Right kidney (tissue), 1 donor: ENCODE data around the gene NEAT1.

Source experiments
- DNase-seq: peaks from one replicate; pipeline ENCODE4 v3.0.0-alpha.2; 2016

NEAT1 gene

DNA sequence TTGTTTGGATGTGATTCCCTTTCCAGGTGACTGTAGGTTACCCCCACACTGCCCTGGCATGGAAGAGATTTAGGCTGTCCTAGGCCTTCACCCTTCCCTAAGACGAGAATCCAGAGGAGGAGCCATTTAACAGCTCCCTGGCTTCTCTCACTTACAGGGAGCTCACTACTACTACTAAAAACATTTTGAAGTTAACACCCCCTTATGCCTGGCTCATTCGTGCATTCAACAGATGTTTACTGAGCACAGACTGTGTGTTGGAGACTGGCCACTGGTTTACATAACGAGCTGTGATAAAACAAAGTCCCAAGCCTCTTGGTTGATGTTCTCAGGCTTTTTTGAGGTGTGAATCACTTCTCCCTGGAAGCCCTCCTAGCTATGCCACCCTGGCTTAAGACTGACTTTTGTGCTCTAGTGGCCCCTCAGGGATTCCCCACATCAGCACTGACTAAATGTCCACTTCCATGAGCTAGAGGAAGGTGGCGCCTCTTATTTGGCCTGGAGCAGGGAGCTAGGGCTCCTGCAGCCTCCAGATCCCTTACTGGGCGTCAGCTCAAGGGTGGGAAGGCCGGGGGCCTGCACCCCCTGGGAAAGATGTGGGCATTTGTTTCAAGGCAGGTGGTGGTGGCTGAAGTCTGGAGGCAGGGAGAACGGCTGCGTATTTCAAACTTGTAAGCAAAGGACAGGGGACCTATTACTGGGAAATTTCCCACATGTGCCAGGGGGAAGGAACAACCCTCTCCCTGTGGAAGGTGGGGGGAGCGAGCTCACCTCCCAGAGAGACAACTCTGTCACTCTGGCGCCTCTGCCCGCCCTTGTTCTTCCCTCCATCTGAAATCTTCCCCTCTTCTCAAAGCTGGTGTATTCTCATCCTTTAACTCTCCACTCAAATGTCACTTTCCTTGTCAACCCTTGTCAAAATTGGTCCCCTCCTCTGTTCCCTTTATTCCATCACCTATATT is 56.9 kb downstream of the NEAT1 start:
- DNase-seq, result peak; percentile 54

DNA sequence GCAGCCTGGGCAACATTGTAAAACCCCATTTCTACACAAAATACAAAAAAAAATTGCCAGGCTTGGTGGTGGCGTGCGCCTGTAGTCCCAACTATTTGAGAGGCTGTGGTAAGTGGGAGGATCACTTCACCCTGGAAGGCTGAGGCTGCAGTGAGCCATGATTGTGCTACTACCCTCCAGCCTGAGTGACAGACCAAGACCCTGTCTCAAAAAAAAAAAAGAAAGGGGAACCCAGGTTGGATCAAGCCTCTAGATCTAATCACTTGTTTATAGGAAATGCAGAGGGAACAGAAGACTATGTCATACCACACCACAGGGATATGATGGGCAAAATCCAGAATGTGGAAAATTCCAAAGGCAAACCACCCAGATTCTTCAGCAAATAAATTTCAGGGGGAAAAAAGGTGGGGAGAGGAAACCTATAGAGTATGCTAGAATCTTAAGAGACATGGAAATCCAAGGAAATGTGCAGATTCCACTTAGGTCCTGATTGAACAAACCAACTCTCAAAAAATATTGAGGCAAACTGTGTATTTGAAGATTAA is 59.8 kb downstream of the NEAT1 start:
- no peak for DNase-seq

DNA sequence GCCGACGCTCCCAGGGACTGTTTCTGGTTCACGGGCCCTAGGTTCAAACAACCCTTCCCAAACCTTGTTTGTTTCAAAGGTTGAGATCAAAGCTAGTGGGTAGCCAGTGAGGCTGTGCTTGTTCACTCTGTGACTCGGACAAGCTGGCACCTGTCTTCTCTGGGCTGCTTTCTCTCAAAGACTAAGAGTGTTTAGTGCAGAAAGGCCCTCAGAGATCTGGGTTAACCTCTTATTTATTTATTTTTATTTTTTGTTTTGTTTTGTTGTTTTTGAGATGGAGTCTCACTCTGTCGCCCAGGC is 63.3 kb downstream of the NEAT1 start:
- no peak for DNase-seq

DNA sequence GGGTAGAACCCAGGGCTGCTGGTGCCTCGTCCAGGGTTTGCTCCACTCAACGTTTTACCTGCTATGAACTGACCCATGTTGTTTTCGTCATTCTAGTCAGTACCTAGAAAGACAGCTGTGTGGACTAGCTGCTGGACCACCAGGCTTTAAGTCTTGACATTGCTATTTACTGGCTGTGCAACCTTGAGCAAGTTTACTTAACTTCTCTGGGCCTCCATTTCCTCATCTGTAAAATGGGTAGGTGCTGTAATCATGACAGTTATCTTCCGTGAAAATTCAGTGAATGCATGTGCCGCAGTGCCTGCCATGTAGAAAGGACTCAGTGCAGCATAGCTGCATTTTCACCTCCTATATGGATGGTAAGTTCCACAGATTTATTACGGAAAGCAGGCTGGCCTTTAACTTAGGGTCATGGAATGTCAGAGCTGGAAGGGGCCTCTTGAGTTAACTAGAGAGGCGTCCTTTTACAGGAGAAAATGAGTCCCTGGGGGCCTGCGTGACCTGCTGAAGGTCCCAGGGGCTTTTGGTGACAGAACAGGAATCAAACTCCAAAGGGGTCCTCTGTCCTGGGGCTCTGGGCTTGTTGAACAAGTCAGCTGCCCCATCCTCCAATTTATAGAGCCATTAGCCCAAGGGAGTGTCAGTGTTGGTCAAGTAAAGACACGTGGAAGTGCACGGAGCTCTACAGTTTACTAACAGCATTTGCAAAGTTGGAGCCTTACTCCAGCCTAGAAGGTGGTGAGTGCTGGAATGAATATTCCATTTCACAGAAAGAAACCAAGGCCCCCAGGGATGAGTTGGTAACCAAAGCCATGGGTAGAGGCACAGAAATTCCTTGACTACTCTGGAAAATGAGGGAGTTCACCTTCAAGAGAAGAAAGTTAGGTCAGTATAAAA is 64.2 kb downstream of the NEAT1 start:
- DNase-seq, result no peak

DNA sequence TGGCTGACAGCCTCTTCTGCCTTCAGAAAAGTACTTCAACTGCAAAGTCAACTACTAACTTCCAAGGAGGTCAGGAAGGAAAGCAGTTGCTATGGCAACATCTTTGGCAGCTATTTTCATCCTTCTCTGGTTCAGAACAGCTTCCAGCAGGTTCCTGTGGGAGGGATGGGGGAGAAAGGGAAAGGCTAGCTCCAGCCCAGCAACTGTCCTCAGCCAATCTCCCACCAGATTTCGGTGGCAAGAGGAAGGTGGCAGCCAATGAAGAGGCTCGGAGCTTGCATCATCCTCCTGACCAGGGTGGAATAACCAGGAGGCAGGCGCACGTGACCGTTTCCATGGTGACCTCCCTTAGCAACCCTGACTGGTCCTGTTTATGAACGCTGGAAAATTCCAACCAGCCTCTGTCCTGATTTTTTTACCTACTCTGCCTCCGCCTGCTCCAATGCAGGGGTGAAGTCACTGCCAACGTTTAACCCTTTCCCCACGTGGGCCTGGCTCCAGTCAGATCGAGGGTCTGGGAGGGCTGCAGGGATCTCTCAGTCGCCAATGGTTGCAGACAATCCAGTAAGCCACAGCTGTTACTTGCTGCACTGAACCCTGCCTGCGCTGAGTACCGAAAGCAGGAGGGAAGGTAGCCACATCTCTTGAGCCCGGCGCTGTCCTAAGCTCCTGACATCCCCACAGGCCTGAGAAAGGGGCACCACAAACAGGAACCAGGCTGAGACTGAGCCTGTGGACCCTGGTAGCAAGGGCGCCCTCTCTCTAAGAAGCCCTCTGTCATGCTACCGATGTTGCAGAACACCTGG is 65.1 kb downstream of the NEAT1 start:
- peak; percentile 86 for DNase-seq

DNA sequence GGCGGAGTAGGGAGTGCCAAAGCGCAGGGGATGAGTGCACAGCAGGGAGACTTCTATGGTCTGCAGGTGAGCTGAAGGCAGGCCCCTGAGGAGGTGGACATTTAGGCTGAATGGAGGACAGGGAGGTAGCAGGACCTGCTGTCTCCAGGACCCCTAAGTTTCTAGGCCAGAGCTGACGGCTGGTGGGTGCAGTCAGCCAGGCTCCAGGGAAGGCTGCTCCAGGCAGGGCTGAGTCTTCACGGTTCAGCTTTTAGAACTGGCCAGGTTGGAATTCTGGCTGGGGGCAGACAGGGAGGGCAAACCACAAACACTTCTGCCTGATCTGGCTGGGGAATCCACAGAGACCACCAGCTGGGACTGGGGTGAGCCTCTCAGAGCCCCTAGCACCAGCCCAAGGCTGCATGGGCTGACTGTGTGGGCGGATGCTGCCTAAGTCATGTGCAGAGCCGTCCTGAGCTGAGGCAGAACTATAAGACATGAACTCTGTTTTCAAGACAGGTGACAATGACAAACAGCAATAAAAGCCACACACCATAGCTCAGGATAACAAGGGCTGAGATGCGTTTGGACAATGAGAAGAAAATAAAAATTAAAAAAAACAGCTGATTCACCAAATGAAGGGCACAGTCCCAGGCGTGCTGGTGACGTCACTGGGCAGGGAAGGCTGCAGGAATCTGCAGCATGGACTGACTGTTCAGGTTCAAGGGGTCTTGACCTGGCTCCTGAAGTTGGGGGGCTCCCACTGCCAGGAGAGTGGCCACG is 65.9 kb downstream of the NEAT1 start:
- peak; percentile 61 for DNase-seq

DNA sequence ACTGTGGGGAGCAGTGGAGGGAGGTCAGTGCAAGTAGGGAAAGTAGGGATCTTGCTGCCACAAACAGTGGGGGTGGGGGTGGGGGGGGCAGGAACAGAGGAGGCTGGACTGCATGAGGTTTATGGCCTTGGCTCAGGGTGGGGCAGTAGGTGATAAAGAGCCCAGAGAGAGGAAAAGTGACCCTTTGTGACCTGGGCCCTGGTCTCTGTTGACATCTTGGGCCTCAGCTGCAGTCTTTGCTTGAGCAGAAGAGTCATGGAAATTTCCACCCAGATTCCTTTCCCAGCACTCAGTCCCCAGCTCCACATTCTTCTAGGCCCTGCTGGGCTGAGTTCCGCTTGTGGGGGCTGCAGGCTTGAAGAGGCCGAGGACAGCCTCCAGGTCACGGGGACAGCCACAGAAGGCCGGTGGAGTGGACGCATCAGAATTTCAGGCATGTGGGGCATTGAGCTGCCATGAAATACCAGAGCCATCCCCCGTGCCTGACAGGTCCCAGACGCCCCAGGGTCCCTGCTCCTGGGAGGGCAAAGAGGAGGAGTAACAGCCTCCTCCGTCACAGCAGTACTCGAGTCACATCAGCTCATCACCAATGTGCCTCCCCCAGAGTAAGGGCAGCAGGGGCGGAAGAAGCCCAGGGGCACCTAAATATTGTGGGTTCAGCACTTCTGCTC is 66.6 kb downstream of the NEAT1 start:
- DNase-seq, result peak; percentile 58

DNA sequence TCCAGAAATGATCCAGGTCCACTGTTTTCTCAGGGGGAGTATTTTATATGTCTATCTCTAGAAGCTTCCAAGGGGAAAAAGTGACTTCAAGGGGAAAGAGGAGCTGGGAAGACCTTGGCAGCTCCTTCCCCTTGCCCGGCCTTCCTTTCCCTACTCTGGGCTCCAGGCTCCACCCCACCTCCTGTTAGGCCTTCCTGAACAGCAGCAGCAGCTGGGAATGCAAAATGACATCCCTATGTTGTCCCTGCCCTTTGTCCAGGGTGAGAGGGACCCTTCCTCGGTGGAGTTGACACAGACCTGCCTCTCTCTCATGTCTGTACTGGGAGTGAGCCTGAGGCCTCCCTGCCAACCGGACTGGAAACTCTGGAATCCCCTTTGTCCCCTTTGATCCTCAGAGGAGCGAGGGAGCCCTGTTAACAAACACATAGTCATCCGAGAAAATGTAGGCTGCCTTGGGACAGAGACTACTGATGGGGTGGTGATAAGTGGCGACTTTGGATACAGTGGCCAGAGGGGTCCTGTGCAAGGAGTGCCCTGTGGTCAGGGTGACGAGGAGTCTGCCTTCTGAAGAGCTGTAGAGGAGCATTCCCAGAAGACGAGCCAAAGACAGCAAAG is 67.2 kb downstream of the NEAT1 start:
- DNase-seq, result peak; percentile 61

DNA sequence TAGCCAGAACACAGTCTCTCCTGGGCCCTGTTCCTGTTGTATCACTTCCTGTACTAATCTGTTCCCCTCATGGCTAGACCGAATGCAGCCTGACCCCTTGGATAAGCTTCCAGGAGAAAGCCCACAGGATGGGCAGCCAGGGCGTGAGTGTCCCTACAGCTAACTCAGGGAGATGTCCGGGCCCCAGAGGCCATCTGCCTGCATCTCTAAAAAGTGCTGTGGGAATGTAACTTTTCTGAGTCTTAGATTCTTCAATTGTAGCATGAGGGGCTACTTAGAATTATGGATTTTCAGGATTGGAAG is 68.5 kb downstream of the NEAT1 start:
- DNase-seq, result no peak

DNA sequence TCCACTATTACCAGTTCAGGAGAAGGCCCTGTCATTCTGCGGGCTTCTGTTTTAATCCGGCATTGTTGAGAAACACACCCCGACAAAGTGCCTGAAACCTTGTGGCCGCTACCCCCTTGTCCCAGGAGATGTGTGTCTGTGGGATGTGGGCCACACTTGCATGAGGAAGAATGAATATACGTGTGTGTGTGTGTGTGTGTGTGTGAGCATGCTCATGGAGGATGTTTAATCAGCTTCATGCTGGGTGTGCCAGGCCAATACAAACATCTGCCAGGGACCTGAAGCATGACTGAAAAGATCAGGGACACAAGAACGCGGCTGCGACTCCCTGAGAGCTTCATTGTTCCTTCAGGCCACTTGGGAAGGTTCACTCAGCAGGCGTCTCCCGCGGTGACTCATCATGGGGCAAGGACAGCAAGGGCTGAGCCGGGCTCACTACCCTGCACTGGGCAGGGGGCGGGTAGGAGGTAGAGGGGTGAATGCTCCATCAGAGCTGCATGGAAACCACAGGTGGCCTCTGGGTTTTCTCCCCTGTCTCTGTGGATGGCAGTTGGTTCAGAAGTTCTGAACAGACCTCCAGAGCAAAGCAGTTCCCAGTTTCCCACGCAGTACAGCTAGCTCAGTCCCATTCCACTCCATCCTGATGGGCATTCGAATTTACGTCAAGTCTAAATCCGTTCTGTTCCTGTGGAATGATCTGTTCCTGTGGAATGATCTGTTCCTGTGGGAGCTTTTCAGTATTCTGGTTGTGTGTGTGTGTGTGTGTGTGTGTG is 69.2 kb downstream of the NEAT1 start:
- DNase-seq, result peak; percentile 39

DNA sequence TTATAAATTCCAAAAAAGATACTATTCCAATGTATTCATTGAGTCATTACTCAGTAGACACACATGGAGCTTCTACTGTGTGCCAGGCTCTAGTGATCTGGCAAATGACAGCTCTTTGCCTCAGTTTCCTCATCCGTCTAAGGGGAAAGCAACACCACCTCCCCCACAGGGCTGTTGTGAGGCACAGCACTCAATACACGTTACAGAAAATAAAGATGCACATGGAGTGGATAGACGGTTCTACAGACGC is 69.7 kb downstream of the NEAT1 start:
- no peak for DNase-seq

DNA sequence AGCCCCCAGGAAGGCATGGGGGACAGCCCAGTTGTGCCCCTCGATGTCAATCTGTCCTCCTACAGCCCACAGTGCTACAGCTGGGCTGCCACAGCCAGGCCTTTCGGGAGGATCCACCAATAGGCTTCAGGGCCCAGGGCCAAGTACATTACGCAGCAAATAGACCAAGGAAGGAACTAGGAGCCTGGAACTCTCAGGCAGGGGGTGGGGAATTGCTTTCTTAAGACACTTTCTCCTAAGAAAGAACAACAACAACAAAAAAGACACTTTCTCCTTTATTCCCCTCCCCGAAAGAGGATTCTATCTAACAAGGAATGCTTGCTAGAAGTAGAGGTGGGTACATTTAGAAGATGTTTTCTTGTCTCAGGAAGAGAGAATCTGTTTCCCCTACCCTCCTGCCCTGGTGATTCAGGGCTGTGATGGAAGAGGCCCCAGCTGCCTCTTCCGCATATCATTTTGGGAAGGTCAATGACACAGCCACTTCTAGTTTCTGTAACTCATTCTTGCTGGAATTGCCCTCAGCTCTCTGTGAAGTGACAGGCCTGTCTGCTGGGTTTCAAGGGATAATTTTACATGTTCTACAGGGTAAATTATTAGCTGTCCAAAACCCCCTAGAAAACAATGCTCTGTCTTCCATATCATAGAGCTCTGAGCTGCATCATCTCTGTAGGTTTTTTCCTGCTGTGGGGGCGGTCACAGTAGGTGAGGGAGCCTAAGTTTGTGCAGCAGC is 70.2 kb downstream of the NEAT1 start:
- peak; percentile 55 for DNase-seq

DNA sequence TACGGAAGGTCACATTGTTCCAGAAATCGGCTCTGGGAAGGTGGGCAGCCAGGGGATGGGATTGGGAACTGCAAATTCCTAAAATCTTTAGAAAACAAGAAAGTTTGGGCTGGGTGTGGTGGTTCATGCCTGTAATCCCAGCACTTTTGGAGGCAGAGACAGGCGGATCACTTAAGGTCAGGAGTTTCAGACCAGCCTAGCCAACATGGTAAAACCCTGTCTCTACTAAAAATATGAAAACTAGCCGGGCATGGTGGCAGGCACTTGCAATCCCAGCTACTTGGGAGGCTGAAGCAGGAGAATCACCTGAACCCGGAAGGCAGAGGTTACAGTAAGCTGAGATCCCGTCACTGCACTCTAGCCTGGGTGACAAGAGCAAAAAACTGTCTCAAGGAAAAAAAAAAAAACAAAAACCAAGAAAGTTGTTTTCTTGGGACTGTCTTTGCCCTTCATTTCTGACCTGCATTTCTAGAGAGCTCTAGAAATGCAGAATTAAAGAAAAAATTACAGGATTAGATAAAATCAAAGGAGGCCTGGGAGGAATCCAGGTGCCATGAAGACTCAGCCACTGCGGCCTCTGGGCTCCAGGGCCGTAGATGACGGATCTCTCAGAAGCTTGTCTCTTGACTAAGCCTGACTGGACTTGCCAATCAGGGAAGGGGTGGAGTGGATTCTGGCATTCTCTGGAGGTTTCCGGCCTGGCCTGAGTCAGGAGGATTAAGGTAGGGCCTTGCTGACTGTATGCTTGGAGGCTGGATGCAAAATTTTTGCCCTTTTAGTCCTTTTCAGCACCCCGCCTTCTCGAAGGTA is 71.0 kb downstream of the NEAT1 start:
- DNase-seq, result no peak
